OCI-LY7 (cell line): ENCODE measurements around the gene SURF4. TPM values are rescaled to one million over a fixed set of nuclear protein-coding genes. Genes with fewer than 3 reads are reported as not detected.

Source experiments
- BruUV-seq: library from RNA; stranded (reverse); fragments of 400-500 nt; replicated peaks from 2 replicates; lab custom pipeline; 2021; lab: Mats Ljungman, UMichigan
- CTCF ChIA-PET: fragments of 300-600 bp; sonication (Branson Sonifier 250); formaldehyde crosslinking; loops from one replicate; lab custom pipeline; 2022; ENCODE audit warnings: antibody characterized with exemption; ENCODE audit not compliant: unreplicated experiment; lab: Charles Lee
- POLR2A ChIA-PET: fragments of 300-600 bp; sonication (Branson Sonifier 250); formaldehyde crosslinking; loops from one replicate; lab custom pipeline; 2022; ENCODE audit warnings: antibody characterized with exemption; lab: Charles Lee
- DNase-seq: peaks from one replicate; pipeline ENCODE4 v3.0.0-alpha.2; 2015; ENCODE audit warnings: low spot score
- H2AFZ ChIP-seq: fragments of 200-600 bp; sonication (generic), shearing (Covaris generic); 2 replicates; pipeline ENCODE4 v1.6.1; 2014; ENCODE audit warnings: mild to moderate bottlenecking, antibody characterized with exemption, low read length, moderate library complexity
- H3K27ac ChIP-seq: fragments of 200-600 bp; sonication (generic); 2 replicates; pipeline ENCODE4 v1.5.1; 2014; ENCODE audit warnings: mixed run types, low read depth, mild to moderate bottlenecking, moderate library complexity, low read length, inconsistent platforms; ENCODE audit not compliant: poor library complexity, severe bottlenecking
- H3K36me3 ChIP-seq: fragments of 200-600 bp; sonication (generic); 2 replicates; pipeline ENCODE4 v1.6.1; 2014; ENCODE audit warnings: mild to moderate bottlenecking, antibody characterized with exemption, low read length, moderate library complexity, mixed read lengths; ENCODE audit not compliant: insufficient read depth
- H3K4me1 ChIP-seq: fragments of 200-600 bp; sonication (generic); 2 replicates; pipeline ENCODE4 v1.5.1; 2014; ENCODE audit warnings: mild to moderate bottlenecking, low read length; ENCODE audit not compliant: insufficient read depth, poor library complexity, severe bottlenecking
- H3K4me2 ChIP-seq: fragments of 200-600 bp; sonication (generic); 2 replicates; pipeline ENCODE4 v1.6.1; 2014; ENCODE audit warnings: mild to moderate bottlenecking, low read length
- H3K4me3 ChIP-seq: fragments of 200-600 bp; sonication (generic); 2 replicates; pipeline ENCODE4 v1.5.1; 2014; ENCODE audit warnings: mild to moderate bottlenecking, low read depth, low read length; ENCODE audit not compliant: poor library complexity, severe bottlenecking
- H3K79me2 ChIP-seq: fragments of 200-600 bp; sonication (generic); 2 replicates; pipeline ENCODE4 v1.6.1; 2016; ENCODE audit warnings: low read depth, mild to moderate bottlenecking, low read length, moderate library complexity, mixed read lengths; ENCODE audit not compliant: insufficient read depth
- H3K9me2 ChIP-seq: fragments of 200-600 bp; sonication (generic); 2 replicates; pipeline ENCODE4 v1.6.1; 2016; ENCODE audit warnings: mild to moderate bottlenecking, low read length, mixed read lengths; ENCODE audit not compliant: insufficient read depth
- H3K9me3 ChIP-seq: fragments of 200-600 bp; sonication (generic); 2 replicates; pipeline ENCODE4 v1.6.1; 2014; ENCODE audit warnings: mild to moderate bottlenecking, mixed run types, low read length, mixed read lengths
- H4K20me1 ChIP-seq: fragments of 200-600 bp; sonication (generic); 2 replicates; pipeline ENCODE4 v1.6.1; 2014; ENCODE audit warnings: mild to moderate bottlenecking, antibody characterized with exemption, low read length, moderate library complexity, mixed read lengths; ENCODE audit not compliant: insufficient read depth
- CTCF ChIP-seq: fragments of 200-600 bp; sonication (generic); conservative IDR thresholded peaks from 2 replicates; pipeline ENCODE4 v1.5.1; 2014; ENCODE audit warnings: mild to moderate bottlenecking, antibody characterized with exemption, low read length, moderate library complexity, mixed read lengths
- EZH2phosphoT487 ChIP-seq: fragments of 200-600 bp; sonication (generic); IDR thresholded peaks from 2 replicates; pipeline ENCODE4 v1.6.1; 2018; ENCODE audit warnings: low read depth, borderline replicate concordance, mild to moderate bottlenecking, mixed run types, antibody characterized with exemption, low read length, moderate library complexity, mixed read lengths
- intact Hi-C: fragments of 100-400 bp; cut with micrococcal nuclease; formaldehyde crosslinking; loops from one replicate; pipeline ENCODE4 v1.10.0; 2022; ENCODE audit not compliant: unreplicated experiment
- total RNA-seq, 2 experiments: library from RNA; depleted of rRNA in 1 of 2; stranded (reverse); fragments of >200 nt in 1 of 2; shearing (Covaris generic) in 1 of 2; gene quantifications; 2 replicates each; pipeline ENCODE4 v1.2.3, GENCODE V29; 2014 to 2022

SURF4 gene
- total RNA-seq, 2 experiments from 2014 or later = 75.5 to 92.3 TPM

GRCh38 chr9:133333566-133333965 lies 42.3 kb downstream of the SURF4 start:
- H3K4me2 ChIP-seq = no peak overlapping the region

GRCh38 chr9:133333011-133333410 lies 42.8 kb downstream of the SURF4 start:
- Histone ChIP-seq H3K27ac (no peak overlapping the region), H3K36me3 (peaks cover 75% of the 10 kb centered on the region), H3K4me3 (no peak overlapping the region), H3K4me1 (peaks cover 24% of the 10 kb centered on the region), H3K4me2 (no peak overlapping the region), H2AFZ (no peak overlapping the region), H3K79me2 (peaks cover 17% of the 10 kb centered on the region), H3K9me3 (no peaks in the 10 kb centered on the region), H4K20me1 (peaks cover 11% of the 10 kb centered on the region; the same call in 1 of the 2 replicates), H3K9me2 (no peaks in the 10 kb centered on the region)
- CTCF ChIA-PET = no interaction called here
- DNase-seq = no peak
- POLR2A ChIA-PET = no interaction called here
- intact Hi-C loops = no loop called here
- no TSS peak for BruUV-seq
- TF ChIP-seq CTCF = no peak
- no peak for TF ChIP-seq EZH2phosphoT487

More at GRCh38 chr9:133333566-133333965, 42.3 kb downstream of the SURF4 start:
- no TSS peak for BruUV-seq
- TF ChIP-seq CTCF = no peak
- no peak for TF ChIP-seq EZH2phosphoT487
- H4K20me1 ChIP-seq = peaks cover 11% of the 10 kb centered on the region; the same call in 1 of the 2 replicates
- no peaks in the 10 kb centered on the region for H3K9me3 ChIP-seq
- no peaks in the 10 kb centered on the region for H3K9me2 ChIP-seq
- H3K79me2 ChIP-seq = peaks cover 17% of the 10 kb centered on the region
- H3K4me3 ChIP-seq = no peak overlapping the region
- peaks cover 78% of the 10 kb centered on the region for H3K36me3 ChIP-seq
- H2AFZ ChIP-seq = no peak overlapping the region
- no peak for DNase-seq
- POLR2A ChIA-PET = interaction anchor here (1.2 kb wide), 1 partner anchor 8 kb away, joined by 4 read pairs; no protein-coding TSS in a partner anchor
- intact Hi-C loops = no loop called here
- CTCF ChIA-PET = no interaction called here
- H3K27ac ChIP-seq = no peak overlapping the region
- H3K4me1 ChIP-seq = peaks cover 24% of the 10 kb centered on the region

GRCh38 chr9:133332381-133332730 lies 43.5 kb downstream of the SURF4 start:
- no peak overlapping the region for H3K4me3 ChIP-seq
- no peaks in the 10 kb centered on the region for H3K9me3 ChIP-seq
- no TSS peak for BruUV-seq
- intact Hi-C loops = no loop called here
- H3K36me3 ChIP-seq = peaks cover 71% of the 10 kb centered on the region
- no peaks in the 10 kb centered on the region for H3K9me2 ChIP-seq
- CTCF ChIA-PET = no interaction called here
- peaks cover 11% of the 10 kb centered on the region; the same call in 1 of the 2 replicates for H4K20me1 ChIP-seq
- H3K79me2 ChIP-seq = peaks cover 17% of the 10 kb centered on the region
- peaks cover 24% of the 10 kb centered on the region for H3K4me1 ChIP-seq
- no peak overlapping the region for H2AFZ ChIP-seq
- POLR2A ChIA-PET = no interaction called here
- no peak overlapping the region for H3K27ac ChIP-seq
- DNase-seq = no peak
- H3K4me2 ChIP-seq = no peak overlapping the region
- no peak for TF ChIP-seq CTCF
- TF ChIP-seq EZH2phosphoT487 = no peak
